DMS 273 (cell line): Measurements from ENCODE around the gene AIFM3.

ENCODE experiments used
- DNase-seq: peaks from one replicate; lab custom pipeline; 2025; ENCODE audit not compliant: unreplicated experiment; lab: John Stamatoyannopoulos, UW

AIFM3 gene

DNA sequence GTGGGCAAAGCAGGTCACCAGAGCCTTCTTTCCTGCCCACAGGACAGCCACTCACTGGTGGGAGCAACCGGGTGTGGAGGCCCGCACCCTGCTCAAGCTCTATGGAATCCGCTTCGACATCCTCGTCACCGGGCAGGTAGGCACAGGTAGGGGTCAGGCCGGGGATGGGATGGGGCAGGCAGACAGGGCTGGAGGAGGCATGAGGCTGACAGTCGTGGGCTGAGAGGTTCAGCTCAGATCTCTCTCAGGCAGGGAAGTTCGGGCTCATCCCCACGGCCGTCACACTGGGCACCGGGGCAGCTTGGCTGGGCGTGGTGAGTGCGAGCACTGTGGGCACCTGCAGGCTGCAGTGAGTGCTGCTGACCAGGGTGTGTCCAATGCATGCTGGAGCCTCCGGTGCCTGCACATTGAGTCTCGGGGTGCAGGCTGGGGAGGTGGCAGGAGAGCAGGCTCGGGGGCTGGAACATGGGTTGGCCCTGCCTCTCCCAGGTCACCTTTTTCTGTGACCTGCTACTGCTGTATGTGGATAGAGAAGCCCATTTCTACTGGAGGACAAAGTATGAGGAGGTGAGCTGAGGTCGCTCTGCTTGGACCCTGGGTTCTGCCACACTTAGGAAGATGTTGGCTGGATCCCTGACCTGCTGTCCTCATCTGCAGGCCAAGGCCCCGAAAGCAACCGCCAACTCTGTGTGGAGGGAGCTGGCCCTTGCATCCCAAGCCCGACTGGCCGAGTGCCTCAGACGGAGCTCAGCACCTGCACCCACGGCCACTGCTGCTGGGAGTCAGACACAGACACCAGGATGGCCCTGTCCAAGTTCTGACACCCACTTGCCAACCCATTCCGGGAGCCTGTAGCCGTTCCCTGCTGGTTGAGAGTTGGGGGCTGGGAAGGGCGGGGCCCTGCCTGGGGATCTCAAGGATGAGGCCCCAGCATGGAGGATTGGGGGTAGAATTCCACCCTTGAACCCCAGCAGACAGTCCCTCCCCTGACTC lies 59.0 kb downstream of the AIFM3 start:
- no peak for DNase-seq

- DNase-seq = peak; percentile 84
These were observed 60.0 kb downstream of the AIFM3 start for GRCh38 chr22:21026783-21027692.

DNA sequence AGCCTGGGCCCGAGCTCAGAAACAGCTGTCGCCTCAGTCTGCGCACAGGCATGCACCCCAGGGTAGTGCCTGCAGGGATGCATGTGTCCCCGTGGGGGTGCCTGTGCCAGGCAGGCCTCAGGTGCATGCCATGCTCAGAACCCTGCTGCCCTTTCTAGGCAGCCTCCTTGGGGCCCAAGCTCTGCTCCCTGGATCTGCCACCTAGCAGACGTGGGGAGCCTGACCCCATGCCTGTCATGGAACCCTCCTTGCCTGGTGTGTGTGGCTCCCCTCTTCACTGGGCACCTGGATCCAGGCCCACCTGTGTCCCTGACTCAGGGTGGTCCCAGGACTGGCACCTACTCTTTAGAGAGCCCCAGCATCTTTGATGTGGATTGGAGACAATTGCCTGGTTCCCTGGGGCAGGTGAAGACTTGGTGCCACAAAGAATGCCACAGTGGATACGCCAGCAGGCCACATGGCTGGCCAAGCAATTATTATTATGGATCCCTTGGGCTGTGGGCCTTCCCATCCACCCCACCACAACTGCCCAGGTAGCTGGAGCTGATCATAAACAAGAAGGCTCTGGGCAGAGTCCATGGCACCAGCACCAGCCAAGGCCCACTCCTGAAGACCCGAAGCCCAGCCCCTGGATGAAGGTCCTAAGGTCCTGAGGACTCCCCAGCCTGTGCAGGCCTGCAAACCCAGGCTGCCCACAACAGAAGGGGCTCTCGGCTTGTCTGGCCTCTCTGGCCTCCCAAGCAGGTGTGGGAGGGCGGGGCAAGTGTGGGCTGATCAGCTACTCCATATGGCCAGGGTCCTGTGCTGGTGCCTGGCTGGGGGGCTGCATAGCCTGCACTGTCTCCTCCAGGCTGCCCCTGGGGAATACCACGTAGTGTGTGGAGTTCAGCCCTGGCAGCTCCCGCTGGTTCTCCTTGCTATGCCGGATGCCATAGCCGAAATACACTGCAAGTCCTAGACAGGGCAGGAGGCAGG lies 61.5 kb downstream of the AIFM3 start:
- DNase-seq = peak; percentile 74

GRCh38 chr22:21029486-21030025 lies 62.5 kb downstream of the AIFM3 start:
- DNase-seq = no peak

DNA sequence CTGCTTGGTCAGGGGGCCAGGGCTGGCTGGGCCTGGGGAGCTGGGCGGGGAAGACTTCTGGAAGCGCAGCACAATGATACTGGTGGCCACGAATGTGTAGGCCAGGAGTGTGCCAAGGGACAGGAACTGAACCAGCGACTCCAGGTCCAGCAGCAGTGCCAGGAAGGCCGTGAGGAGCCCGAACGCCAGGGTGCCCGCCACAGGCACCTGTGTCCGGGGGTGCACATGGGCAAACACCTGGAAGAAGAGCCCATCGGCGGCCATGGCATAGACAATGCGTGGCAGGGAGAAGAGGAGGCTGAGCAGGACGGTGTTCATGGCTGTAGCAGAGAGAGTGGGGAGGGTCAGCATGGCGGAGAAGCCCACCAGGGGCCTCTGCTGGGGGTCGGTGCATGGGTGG lies 63.0 kb downstream of the AIFM3 start:
- no peak for DNase-seq
